ENCODE measurements around the gene GFOD1.

DNA sequence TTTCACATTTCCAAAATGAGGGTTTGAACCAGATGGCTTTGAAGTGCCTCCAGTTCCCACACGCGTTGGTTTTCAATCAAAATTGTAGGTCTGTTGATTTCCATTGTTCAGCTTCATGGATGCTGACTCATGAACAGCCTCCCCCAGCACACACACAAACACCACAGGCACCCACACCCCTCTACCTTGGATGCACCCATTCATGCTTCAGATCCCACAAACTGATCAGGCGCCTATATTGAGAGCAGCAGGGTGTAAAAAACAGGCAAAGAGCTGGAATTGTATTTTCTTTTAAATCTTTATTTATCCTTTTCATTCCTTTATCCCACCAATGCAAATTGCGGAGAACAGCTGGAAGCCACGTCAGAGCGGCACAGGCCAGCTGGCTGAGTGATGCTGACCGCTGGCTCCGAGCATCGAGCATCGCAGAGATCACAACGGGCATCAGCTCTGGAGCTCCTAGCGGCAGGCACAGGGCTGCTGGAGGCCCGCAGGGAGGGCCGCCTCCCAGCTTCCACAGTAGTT is 129.8 kb downstream of the GFOD1 start:
- TF ChIP-seq MAZ (IDR thresholded peaks at IDR 0.05; ENCODE audit: borderline replicate concordance, low read depth, low read length) (no peak), POLR2A (IDR thresholded peaks at IDR 0.05; ENCODE audit: low read length) (no peak), RAD21 (conservative IDR thresholded peaks at IDR 0.05 in 1 of 2, IDR thresholded peaks at IDR 0.05 in 1 of 2) (no peak), RARB (CRISPR knock-in tag; IDR thresholded peaks at IDR 0.05) (no peak), MYC (IDR thresholded peaks at IDR 0.05; ENCODE audit: borderline replicate concordance, low read length) (no peak), KDM5A (IDR thresholded peaks at IDR 0.05) (no peak), EP300 (IDR thresholded peaks at IDR 0.05) (no peak), ESRRA (IDR thresholded peaks at IDR 0.05; ENCODE audit: borderline replicate concordance, low read length) (no peak), GATA3 (IDR thresholded peaks at IDR 0.05; ENCODE audit: borderline replicate concordance) (no peak), RNF2 (IDR thresholded peaks at IDR 0.05; ENCODE audit: borderline replicate concordance, low read depth) (no peak)
- TF ChIP-seq, protein P1, sequence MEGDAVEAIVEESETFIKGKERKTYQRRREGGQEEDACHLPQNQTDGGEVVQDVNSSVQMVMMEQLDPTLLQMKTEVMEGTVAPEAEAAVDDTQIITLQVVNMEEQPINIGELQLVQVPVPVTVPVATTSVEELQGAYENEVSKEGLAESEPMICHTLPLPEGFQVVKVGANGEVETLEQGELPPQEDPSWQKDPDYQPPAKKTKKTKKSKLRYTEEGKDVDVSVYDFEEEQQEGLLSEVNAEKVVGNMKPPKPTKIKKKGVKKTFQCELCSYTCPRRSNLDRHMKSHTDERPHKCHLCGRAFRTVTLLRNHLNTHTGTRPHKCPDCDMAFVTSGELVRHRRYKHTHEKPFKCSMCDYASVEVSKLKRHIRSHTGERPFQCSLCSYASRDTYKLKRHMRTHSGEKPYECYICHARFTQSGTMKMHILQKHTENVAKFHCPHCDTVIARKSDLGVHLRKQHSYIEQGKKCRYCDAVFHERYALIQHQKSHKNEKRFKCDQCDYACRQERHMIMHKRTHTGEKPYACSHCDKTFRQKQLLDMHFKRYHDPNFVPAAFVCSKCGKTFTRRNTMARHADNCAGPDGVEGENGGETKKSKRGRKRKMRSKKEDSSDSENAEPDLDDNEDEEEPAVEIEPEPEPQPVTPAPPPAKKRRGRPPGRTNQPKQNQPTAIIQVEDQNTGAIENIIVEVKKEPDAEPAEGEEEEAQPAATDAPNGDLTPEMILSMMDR (IDR thresholded peaks at IDR 0.05) = no peak
- TF ChIP-seq, protein P2, sequence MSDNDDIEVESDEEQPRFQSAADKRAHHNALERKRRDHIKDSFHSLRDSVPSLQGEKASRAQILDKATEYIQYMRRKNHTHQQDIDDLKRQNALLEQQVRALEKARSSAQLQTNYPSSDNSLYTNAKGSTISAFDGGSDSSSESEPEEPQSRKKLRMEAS (IDR thresholded peaks at IDR 0.05) = no peak
- TF ChIP-seq, protein P3, sequence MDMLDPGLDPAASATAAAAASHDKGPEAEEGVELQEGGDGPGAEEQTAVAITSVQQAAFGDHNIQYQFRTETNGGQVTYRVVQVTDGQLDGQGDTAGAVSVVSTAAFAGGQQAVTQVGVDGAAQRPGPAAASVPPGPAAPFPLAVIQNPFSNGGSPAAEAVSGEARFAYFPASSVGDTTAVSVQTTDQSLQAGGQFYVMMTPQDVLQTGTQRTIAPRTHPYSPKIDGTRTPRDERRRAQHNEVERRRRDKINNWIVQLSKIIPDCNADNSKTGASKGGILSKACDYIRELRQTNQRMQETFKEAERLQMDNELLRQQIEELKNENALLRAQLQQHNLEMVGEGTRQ (IDR thresholded peaks at IDR 0.05) = no peak
- TF ChIP-seq, protein P4, sequence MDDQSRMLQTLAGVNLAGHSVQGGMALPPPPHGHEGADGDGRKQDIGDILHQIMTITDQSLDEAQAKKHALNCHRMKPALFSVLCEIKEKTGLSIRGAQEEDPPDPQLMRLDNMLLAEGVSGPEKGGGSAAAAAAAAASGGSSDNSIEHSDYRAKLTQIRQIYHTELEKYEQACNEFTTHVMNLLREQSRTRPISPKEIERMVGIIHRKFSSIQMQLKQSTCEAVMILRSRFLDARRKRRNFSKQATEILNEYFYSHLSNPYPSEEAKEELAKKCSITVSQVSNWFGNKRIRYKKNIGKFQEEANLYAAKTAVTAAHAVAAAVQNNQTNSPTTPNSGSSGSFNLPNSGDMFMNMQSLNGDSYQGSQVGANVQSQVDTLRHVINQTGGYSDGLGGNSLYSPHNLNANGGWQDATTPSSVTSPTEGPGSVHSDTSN (IDR thresholded peaks at IDR 0.05) = no peak

Measured in A549 (cell line).